PFSK-1 (cell line): ENCODE measurements around the gene C1orf159.

ENCODE experiments used
- FOXP2 ChIP-seq: optimal IDR thresholded peaks from 2 replicates; pipeline ENCODE3; 2011; ENCODE audit warnings: borderline replicate concordance, control low read depth, inconsistent platforms; ENCODE audit not compliant: insufficient read depth; ENCODE audit errors: extremely low read length, extremely low read depth
- POLR2AphosphoS5 ChIP-seq: IDR thresholded peaks from 2 replicates; pipeline ENCODE4 v1.6.1; 2012; ENCODE audit warnings: low read depth, mild to moderate bottlenecking, control low read depth, low read length, moderate library complexity
- REST ChIP-seq, 2 experiments: IDR thresholded peaks; 2 replicates each; pipeline versions ENCODE4 v1.6.1 to v1.8.0; 2011 to 2012; ENCODE audit warnings: low read depth in 2 of 2, low read length in 2 of 2, control low read depth in 1 of 2, inconsistent platforms in 1 of 2, mild to moderate bottlenecking in 1 of 2, moderate library complexity in 1 of 2; ENCODE audit not compliant: insufficient read depth in 1 of 2
- SIN3A ChIP-seq: IDR thresholded peaks from 2 replicates; pipeline ENCODE4 v1.6.1; 2012; ENCODE audit warnings: mild to moderate bottlenecking, low read length, moderate library complexity, borderline replicate concordance; ENCODE audit not compliant: insufficient read depth
- TAF1 ChIP-seq: IDR thresholded peaks from 2 replicates; pipeline ENCODE4 v1.6.1; 2012; ENCODE audit warnings: low read length, control low read depth, borderline replicate concordance; ENCODE audit not compliant: insufficient read depth

Gene C1orf159

GRCh38 chr1:1101503-1101902 lies 14.4 kb downstream of the C1orf159 start:
- TF ChIP-seq POLR2AphosphoS5, result no peak
- no peak for TF ChIP-seq SIN3A
- no peak for TF ChIP-seq REST (IDR thresholded peaks at IDR 0.05; ENCODE audit: insufficient read depth in 1 of 2, low read depth in 2 of 2, low read length in 2 of 2)
- TF ChIP-seq FOXP2, result no peak
- no peak for TF ChIP-seq TAF1

- TF ChIP-seq FOXP2 (no peak), SIN3A (no peak), TAF1 (no peak), REST (IDR thresholded peaks at IDR 0.05; ENCODE audit: insufficient read depth in 1 of 2, low read depth in 2 of 2, low read length in 2 of 2) (no peak), POLR2AphosphoS5 (no peak)
Observed at GRCh38 chr1:1100296-1100695, 15.6 kb downstream of the C1orf159 start.

DNA sequence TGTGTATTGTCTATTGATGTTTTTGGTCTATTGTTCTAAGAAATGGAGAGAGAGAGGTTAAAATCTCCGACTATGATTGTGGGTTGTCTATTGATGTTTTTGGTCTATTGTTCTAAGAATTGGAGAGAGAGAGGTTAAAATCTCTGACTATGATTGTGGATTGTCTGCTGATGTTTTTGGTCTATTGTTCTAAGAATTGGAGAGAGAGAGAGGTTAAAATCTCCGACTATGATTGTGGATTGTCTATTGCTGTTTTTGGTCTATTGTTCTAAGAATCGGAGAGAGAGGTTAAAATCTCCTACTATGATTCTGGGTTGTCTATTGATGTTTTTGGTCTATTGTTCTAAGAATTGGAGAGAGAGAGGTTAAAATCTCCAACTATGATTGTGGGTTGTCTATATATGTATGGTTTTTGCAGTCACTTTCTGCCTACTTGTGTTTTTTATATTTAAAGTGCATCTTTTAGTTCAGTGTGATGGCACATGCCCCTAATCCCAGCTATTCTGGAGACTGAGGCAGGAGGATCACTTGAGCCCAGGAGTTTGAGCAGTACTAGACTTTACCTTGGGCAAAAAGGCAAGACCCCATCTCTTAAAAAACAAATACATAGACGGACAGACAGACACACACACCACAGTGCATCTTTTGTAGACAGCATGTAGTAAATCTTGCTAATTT lies 16.2 kb downstream of the C1orf159 start:
- TF ChIP-seq FOXP2 (no peak), REST (IDR thresholded peaks at IDR 0.05; ENCODE audit: insufficient read depth in 1 of 2, low read depth in 2 of 2, low read length in 2 of 2) (no peak), TAF1 (no peak), SIN3A (no peak), POLR2AphosphoS5 (no peak)

- TF ChIP-seq TAF1 (no peak), SIN3A (no peak), POLR2AphosphoS5 (no peak), FOXP2 (no peak), REST (IDR thresholded peaks at IDR 0.05; ENCODE audit: insufficient read depth in 1 of 2, low read depth in 2 of 2, low read length in 2 of 2) (no peak)
Observed at GRCh38 chr1:1098681-1099421, 17.0 kb downstream of the C1orf159 start.
